Activated gamma-delta T cell treated with anti-CD3 and anti-CD28 coated beads, Interleukin-2, amount 50 U/mL, for 16 hours (primary cell): ENCODE data around the gene FSTL4.

Source experiments
- DNase-seq: peaks from one replicate; pipeline ENCODE4 v3.0.0-alpha.2; 2020; ENCODE audit warnings: low read depth

FSTL4 gene

GRCh38 chr5:133366438-133366837 lies 245.9 kb downstream of the FSTL4 start:
- no peak for DNase-seq

- DNase-seq = no peak
Measured at GRCh38 chr5:133365738-133366137, 246.6 kb downstream of the FSTL4 start.

DNA sequence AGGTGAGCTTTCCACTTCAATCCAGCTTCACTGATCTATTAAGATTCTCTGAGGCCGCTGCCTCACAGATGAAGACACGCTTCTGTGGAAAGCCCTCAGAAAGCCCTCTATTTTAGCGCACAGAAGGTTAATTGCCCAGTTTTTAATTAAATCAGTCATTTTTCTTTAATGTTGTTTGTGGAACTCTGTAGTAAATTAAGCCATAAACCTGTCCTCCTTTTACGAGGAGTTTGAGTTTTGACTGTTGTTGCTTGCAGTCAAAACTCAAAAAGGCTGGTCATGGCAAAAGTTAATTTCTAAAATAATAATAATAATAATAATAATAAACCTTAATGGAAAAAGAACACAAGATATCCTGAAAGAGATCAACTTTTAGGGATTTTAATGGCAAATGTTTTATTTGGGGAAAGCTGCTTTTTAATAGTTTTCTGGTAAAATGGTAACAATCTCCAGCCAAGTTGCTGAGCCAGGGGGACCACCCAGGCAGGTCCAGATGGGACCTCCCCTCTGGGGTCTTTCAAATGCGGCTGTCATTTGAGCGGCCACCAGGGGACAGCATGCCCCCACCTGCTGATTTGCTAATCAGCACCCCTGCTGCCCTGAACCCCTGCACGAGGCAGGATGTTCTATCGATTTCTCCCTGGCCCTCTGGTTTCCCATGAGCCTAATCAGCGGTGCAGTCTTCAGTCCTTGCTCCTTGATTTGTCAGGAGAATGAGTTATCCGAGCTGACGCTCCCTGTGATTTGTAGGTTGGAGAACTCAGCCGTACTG lies 247.2 kb downstream of the FSTL4 start:
- no peak for DNase-seq

DNA sequence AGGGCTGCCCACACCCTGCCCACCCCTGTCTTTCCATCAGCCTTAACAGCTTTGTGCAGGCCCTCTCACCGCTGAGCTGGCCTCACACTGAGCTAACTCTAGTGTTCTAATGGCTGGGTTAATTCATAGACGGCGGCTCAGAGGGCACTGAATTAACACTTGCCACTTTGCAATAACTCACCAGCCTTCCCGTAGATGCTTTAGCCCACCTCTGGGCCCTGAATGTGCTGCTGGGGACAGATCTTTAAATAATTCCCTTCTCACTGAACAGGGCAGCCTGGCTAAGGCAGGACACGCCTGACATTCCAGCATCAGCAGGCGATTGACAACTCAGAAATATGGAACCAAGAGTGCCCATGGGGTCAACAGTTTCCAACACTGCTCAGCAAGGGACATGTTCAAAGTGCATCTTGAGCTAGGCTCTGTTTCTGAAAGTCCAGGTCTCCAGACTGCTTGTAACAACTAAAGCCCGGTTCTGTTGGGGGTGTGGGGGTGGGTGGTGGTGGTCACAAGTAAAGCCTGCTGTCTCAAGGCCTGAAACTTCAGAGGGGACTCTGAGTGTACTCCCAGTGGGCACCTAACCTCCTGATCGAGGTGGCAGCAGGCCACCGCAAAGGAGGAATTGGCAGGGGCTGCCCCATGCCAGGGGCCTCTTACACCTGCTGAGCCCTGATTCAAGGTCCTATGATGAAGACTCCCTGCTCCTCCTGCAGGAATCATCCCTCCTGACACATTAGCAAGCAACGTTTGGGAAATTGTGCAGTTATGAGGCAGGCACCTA lies 248.3 kb downstream of the FSTL4 start:
- DNase-seq = no peak

GRCh38 chr5:133362438-133362837 lies 249.9 kb downstream of the FSTL4 start:
- DNase-seq = no peak

- no peak for DNase-seq
Measured at GRCh38 chr5:133361922-133362321, 250.4 kb downstream of the FSTL4 start.

DNA sequence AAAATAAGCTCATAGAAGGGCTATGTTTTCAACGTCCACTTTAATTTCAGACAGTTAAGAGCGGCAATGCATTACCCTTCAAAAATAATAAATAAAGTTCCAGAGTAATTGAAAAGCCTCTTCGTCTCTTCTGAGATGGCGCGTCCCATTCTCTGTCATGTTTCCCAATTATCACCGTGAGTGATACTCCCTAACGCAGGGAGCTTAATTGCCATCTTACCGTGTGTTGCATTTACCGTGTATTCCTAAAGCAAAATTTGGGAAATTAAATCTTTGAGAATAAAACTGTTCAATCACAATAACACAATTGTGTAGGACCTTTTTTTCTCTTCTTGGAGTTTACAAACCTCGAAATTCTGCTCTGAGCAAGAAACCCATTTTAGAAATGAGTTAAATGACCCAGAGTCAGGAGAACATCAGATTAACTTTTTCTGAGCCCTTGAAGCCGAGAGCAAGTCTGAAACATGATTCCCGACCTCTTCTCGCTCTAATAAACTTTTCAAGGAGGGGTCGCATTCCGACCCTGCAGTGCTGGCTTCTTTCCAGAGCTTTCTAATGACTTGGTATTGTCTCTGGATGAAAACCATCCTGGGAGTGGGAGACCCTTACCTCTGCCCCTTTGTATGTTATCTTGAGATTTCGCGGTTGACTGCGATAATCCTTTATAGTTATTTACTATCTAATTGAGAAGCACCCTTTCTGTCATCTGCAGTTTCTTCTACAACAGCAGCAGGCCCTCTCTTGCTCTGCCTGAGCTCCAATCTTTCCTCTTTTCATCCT lies 251.5 kb downstream of the FSTL4 start:
- no peak for DNase-seq

GRCh38 chr5:133359861-133360260 lies 252.5 kb downstream of the FSTL4 start:
- DNase-seq = no peak

DNA sequence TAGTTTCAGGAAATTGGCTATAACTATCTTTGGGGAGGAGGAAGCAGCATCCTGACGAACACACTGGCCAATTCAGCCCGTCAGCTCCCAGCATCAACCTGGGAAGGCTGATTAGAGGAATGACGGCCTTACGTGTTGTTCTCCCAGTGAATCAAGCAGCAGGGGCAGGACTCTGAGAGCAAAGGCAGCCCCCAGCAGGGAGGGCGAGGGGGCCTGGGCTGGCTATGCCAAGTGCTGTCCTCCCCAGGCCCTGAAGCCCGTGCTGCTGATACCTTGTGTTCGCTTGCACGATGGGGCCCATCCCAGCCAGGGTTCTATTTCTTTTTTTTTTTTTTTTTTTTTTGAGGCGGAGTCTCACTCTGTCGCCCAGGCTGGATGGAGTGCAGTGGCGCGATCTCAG lies 254.1 kb downstream of the FSTL4 start:
- DNase-seq = no peak

DNA sequence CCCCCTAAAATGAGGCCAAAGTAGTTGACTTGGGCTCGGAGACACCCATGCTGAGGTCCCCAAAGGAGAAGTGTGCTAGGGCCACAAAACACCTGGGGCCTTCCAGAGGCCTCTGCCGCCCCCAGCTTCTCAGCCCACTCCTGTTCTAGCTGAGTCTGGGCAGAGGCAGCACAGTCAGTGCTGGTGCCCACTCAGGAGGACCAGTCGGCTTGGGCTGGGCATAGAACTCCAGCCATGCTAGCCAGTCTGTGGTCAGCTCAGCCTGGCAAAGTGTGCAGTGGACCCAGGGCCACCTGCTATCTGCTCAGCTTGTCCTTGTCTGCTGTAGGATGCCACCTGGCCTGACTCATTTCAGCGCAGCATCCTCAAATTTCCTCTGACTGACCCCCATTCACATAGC lies 254.6 kb downstream of the FSTL4 start:
- no peak for DNase-seq

GRCh38 chr5:133356984-133357421 lies 255.3 kb downstream of the FSTL4 start:
- no peak for DNase-seq

DNA sequence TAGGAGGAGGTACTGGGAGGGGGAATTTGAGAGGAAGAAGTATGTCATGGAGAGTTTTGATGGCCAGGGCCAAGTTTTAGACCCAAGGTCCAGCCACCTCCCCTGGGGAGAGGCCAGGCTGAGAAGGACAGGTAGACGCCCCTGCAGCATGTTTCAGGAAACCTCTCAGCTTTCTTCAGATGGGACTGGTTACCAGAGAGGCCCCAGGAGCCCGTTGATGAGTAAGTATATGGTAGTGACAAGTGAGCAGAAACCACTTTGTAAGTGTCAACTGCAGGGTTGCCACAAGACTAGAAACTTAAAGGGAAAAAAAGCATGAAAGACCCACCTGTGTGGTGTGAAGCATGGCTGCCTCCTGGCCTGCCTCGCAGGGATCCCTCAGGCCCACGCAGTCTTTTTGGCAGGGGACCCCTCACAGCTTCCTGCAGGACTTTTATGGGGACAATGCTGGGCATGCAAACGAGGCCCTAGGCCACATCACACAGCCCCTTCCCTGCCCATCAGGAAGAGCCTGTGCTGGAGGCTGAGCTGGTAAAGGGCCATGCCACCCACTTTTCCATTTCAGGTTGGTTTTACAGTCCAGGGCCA lies 255.9 kb downstream of the FSTL4 start:
- DNase-seq = no peak

DNA sequence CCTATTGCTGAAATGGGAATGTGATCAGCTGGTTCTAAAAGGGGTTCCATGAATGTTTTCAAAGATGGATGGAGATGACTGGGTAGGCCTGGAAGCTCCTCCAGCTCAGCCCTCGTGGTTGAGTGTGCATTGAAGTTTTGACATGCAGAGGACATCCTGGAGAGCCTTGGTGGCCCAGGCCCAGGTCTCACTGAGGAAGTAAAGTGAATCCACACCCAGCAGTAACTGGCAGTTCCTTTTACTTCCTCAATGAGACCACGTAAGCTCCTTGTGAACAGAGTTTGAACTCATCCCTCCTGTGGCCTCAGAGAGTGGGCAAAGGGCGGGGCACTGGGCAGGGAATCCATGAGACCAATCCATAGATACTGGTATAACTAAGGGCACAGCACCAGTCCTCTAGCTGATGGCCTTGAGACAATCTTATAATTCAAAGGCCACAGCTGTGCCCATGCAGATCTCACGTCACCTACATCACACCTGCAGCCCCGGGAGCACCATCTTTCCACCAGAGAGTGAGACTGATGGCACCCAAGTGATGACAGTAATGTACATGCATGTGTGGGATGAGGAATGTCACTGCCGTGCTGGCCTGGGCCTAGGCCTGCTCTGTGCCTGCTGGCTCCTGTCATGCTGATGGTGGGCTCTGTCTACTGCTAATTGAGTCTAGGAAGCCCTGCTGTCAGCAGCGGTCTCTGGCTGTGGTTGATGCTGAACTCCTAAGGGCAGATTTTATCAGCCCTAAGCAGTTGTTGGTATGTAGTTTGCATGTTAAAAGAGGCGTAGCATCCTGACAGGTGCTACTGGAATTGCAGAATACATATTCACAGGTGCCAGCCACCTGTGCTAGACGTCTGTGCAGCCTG lies 257.8 kb downstream of the FSTL4 start:
- no peak for DNase-seq

- DNase-seq = no peak
Measured at GRCh38 chr5:133353741-133354140, 258.6 kb downstream of the FSTL4 start.

DNA sequence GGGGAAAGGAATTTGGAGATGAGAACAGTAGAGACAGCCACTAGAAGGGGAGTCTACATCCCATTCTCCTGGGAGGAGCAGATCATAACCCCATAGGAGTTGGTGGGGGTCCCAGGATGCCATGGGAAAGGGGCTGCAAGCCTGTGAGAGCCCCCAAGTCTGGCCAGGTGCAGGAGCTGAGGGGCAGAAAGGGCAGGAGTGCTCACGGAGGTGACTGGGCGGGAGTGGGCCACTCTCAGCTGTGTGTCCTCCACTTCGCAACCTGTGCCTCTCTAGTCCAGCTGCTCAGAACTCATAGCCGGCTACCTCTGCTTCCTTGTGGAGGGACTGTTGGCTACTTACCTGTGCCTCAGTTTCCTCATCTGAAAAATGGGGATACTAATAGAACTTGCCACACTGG lies 263.9 kb downstream of the FSTL4 start:
- no peak for DNase-seq

DNA sequence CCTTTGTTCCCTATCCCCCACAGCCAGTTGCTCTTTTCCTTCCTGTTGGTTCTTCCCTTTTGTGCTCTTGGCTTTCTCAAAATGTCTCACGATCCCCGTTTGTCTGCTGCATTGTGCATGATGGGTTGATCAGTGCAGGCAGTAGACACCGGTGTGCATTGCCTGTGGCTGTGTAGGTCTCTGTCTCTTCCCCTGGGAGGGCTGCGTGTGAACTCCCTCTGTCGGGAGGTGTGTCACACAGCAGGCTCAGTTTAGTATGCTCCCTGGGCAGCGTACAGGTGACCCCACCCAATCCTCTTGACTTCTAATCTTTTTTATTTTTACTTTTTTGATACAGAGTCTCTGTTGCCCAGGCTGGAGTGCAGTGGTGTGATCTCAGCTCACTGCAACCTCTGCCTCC lies 265.3 kb downstream of the FSTL4 start:
- no peak for DNase-seq

DNA sequence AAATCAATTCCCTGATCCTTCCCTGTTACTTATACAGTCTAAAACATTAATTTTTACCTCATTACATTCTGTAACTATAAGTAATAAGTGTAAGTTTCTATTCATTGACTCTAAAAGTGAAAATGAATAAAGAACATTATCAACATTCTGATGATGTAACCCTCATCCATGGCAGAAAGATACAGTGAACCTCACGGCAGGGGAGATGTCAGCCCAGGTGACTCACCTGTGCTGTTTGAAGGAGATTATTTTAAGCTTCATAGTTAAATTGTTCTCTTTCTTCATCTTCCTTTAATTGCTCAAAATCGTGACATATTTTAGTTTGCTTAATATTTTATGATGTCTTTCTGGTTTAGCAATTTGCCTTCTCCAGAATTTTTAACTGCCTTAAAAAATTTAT lies 268.1 kb downstream of the FSTL4 start:
- no peak for DNase-seq

GRCh38 chr5:133343196-133343595 lies 269.1 kb downstream of the FSTL4 start:
- no peak for DNase-seq

- DNase-seq = no peak
Measured at GRCh38 chr5:133341915-133342710, 270.2 kb downstream of the FSTL4 start.

DNA sequence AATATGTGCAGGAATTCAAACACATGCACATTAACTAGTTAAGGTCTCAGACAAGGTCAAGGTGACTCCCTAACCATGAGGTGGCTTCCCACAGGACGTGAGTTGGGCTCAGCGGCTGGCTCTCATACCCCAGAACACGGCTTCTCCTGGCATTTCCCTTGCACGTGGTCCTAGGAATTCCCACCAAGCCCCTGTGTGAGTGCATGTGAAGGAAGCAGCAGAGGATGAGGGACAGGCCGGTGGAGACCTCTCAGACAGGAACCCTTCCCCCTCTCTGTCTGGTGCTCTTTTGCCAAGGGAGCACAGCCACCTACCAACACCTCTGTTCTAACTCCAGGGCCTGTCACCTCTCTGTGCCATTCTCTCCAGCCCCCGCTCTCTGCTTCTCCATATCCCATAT lies 271.0 kb downstream of the FSTL4 start:
- no peak for DNase-seq

- DNase-seq = no peak
Measured at GRCh38 chr5:133340822-133341221, 271.5 kb downstream of the FSTL4 start.
